HepG2 (cell line): ENCODE data around the gene ACER2. TPM values are rescaled to one million over a fixed set of nuclear protein-coding genes. Genes with fewer than 3 reads are reported as not detected.

Source experiments
- ATAC-seq: fragments of 200-7000 bp; cut with Tn5 transposase; 3 replicates; pipeline ENCODE4 v1.9.1; 2020; ENCODE audit warnings: mild to moderate bottlenecking, moderate library complexity
- BruUV-seq: library from RNA; stranded (reverse); fragments of 400-500 nt; replicated peaks from 2 replicates; lab custom pipeline; 2021; lab: Mats Ljungman, UMichigan
- CTCF ChIA-PET: fragments of 300-600 bp; formaldehyde crosslinking; extraction: SDS; loops from one replicate; lab custom pipeline; 2021; ENCODE audit warnings: low total read pairs, inconsistent platforms, low intra/inter-chr PET ratio; lab: Yijun Ruan, JAX
- POLR2A ChIA-PET: fragments of 350-600 bp; sonication (Branson Sonifier 250); formaldehyde crosslinking; loops from one replicate; lab custom pipeline; 2020; ENCODE audit warnings: antibody characterized with exemption, inconsistent platforms; lab: Yijun Ruan, JAX
- DNase-seq: peaks from one replicate; pipeline ENCODE4 v3.0.0-alpha.2; 2015; ENCODE audit warnings: low spot score
- FAIRE-seq: peaks from 3 replicates; lab custom pipeline; 2011; peaks lifted over from hg19 to GRCh38; lab: Jason Lieb, UNC
- H2AFZ ChIP-seq: one replicate; pipeline ENCODE4 v1.6.1; 2011; ENCODE audit warnings: low read length, inconsistent platforms
- H3K27ac ChIP-seq: fragments of 300-600 bp; 3 replicates; pipeline ENCODE4 v1.8.0; 2011; ENCODE audit warnings: mixed run types, mild to moderate bottlenecking, mixed read lengths, low read length, inconsistent platforms; ENCODE audit not compliant: insufficient read depth; ENCODE audit errors: extremely low read length
- H3K27me3 ChIP-seq, 2 experiments: fragments of 200-600 bp in 1 of 2; 2 replicates in 1 of 2; 3 replicates in 1 of 2; pipeline versions ENCODE4 v1.6.0 to v1.8.0; 2011; ENCODE audit warnings: low read length in 2 of 2, mild to moderate bottlenecking in 2 of 2, moderate library complexity in 2 of 2, inconsistent platforms in 1 of 2; ENCODE audit not compliant: insufficient read depth in 2 of 2, control insufficient read depth in 1 of 2
- H3K36me3 ChIP-seq, 2 experiments: fragments of 200-600 bp in 1 of 2; replicated peaks in 1 of 2; 2 replicates in 1 of 2; 3 replicates in 1 of 2; pipeline versions ENCODE4 v1.5.1 to v1.8.0; 2011; ENCODE audit warnings: low read length in 2 of 2, inconsistent platforms in 1 of 2; ENCODE audit not compliant: insufficient read depth in 2 of 2, control insufficient read depth in 1 of 2
- H3K4me1 ChIP-seq: 2 replicates; pipeline ENCODE4 v1.5.1; 2012; ENCODE audit warnings: low read length, inconsistent platforms; ENCODE audit not compliant: insufficient read depth
- H3K4me2 ChIP-seq: 2 replicates; pipeline ENCODE4 v1.6.0; 2011; ENCODE audit warnings: low read depth, low read length, inconsistent platforms
- H3K4me3 ChIP-seq, 3 experiments: fragments of 200-600 bp in 1 of 3; sonication (generic), shearing (Covaris generic) in 1 of 3; replicated peaks in 1 of 3; 2 replicates each; pipeline ENCODE4 v1.5.1; 2011 to 2016; ENCODE audit warnings: low read length in 3 of 3, inconsistent platforms in 2 of 3, low read depth in 2 of 3, mild to moderate bottlenecking in 2 of 3, control low read depth in 1 of 3, mixed read lengths in 1 of 3; ENCODE audit not compliant: insufficient read depth in 1 of 3
- H3K79me2 ChIP-seq: one replicate; pipeline ENCODE4 v1.6.1; 2011; ENCODE audit warnings: low read length, inconsistent platforms; ENCODE audit not compliant: insufficient read depth
- H3K9ac ChIP-seq: 2 replicates; pipeline ENCODE4 v1.6.0; 2011; ENCODE audit warnings: mild to moderate bottlenecking, low read depth, low read length, inconsistent platforms; ENCODE audit not compliant: insufficient read depth
- H3K9me3 ChIP-seq: 2 replicates; pipeline ENCODE4 v1.5.1; 2012; ENCODE audit warnings: mild to moderate bottlenecking, low read length
- H4K20me1 ChIP-seq: 2 replicates; pipeline ENCODE4 v1.6.0; 2011; ENCODE audit warnings: inconsistent platforms, mild to moderate bottlenecking, low read length, moderate library complexity; ENCODE audit not compliant: insufficient read depth
- CBFB ChIP-seq: sonication (generic); formaldehyde crosslinking; IDR thresholded peaks from 2 replicates; pipeline ENCODE4 v1.4.0; 2020; ENCODE audit warnings: missing genetic modification reagents
- DNMT1 ChIP-seq: sonication (generic); formaldehyde crosslinking; IDR thresholded peaks from 2 replicates; pipeline ENCODE4 v1.5.1; 2020; ENCODE audit warnings: mild to moderate bottlenecking, missing genetic modification reagents
- FOXA1 ChIP-seq, 2 experiments: fragments of 450-650 bp in 1 of 2; sonication (generic) in 1 of 2; formaldehyde crosslinking in 1 of 2; IDR thresholded peaks; 2 replicates each; pipeline versions ENCODE4 v1.4.0 to v1.6.1; 2016 to 2020; ENCODE audit warnings: missing genetic modification reagents in 1 of 2
- GLI4 ChIP-seq: sonication (generic); formaldehyde crosslinking; IDR thresholded peaks from 2 replicates; pipeline ENCODE4 v1.5.1; 2020; ENCODE audit warnings: missing genetic modification reagents, mild to moderate bottlenecking, moderate library complexity, borderline replicate concordance
- HNF4A ChIP-seq: sonication (generic); formaldehyde crosslinking; IDR thresholded peaks from 2 replicates; pipeline ENCODE4 v1.4.0; 2020; ENCODE audit warnings: missing genetic modification reagents
- LCORL ChIP-seq, 2 experiments: fragments of 450-650 bp in 1 of 2; sonication (generic) in 1 of 2; formaldehyde crosslinking in 1 of 2; IDR thresholded peaks; 2 replicates each; pipeline versions ENCODE4 v1.5.0 to v1.6.1; 2017 to 2020; ENCODE audit warnings: antibody characterized with exemption in 1 of 2, missing genetic modification reagents in 1 of 2
- NONO ChIP-seq, 2 experiments: fragments of 450-650 bp in 1 of 2; sonication (generic) in 1 of 2; formaldehyde crosslinking in 1 of 2; IDR thresholded peaks in 1 of 2; conservative IDR thresholded peaks in 1 of 2; 2 replicates each; pipeline versions ENCODE4 v1.6.1 to v1.8.0; 2017 to 2022; ENCODE audit warnings: mild to moderate bottlenecking in 1 of 2, missing genetic modification reagents in 1 of 2, moderate library complexity in 1 of 2
- PITX1 ChIP-seq: sonication (generic); formaldehyde crosslinking; IDR thresholded peaks from 2 replicates; pipeline ENCODE4 v1.5.1; 2020; ENCODE audit warnings: mild to moderate bottlenecking, missing genetic modification reagents
- SAFB2 ChIP-seq: sonication (generic); formaldehyde crosslinking; IDR thresholded peaks from 2 replicates; pipeline ENCODE4 v1.5.1; 2020; ENCODE audit warnings: missing genetic modification reagents, low read depth, mild to moderate bottlenecking, borderline replicate concordance
- SMARCC2 ChIP-seq: fragments of 450-650 bp; IDR thresholded peaks from 2 replicates; pipeline ENCODE4 v1.6.1; 2017; ENCODE audit warnings: antibody characterized with exemption, mild to moderate bottlenecking
- ZNF362 ChIP-seq: sonication (generic); formaldehyde crosslinking; IDR thresholded peaks from 2 replicates; pipeline ENCODE4 v1.4.0; 2020; ENCODE audit warnings: missing genetic modification reagents, mild to moderate bottlenecking, borderline replicate concordance
- ZNF562 ChIP-seq: sonication (generic); formaldehyde crosslinking; IDR thresholded peaks from 2 replicates; pipeline ENCODE4 v1.8.0; 2022; ENCODE audit warnings: missing genetic modification reagents, borderline replicate concordance
- WGBS: methylation state at CpG from one replicate; pipeline ENCODE4 v1.1.6; 2017; ENCODE audit warnings: low lambda C conversion rate; 5-methylcytosine and 5-hydroxymethylcytosine counted together
- in situ Hi-C: cut with HindIII; loops from 2 replicates; pipeline ENCODE4 v1.10.0; 2017; ENCODE audit warnings: low pct_unique_long_range_greater_than_20kb; ENCODE audit not compliant: extremely low pct_ligation_motif_present
- intact Hi-C: fragments of 100-400 bp; cut with micrococcal nuclease; formaldehyde crosslinking; loops from one replicate; pipeline ENCODE4 v1.10.0; 2022; ENCODE audit not compliant: unreplicated experiment
- polyA plus RNA-seq, 8 experiments: library from polyadenylated mRNA; depleted of rRNA in 3 of 8; stranded (reverse) in 7 of 8; unstranded in 1 of 8; fragments of >200 nt; fragmentation: Illumina TruSeq in 4 of 8; extraction: Trizol in 4 of 8; gene quantifications; 2 replicates each; pipeline versions ENCODE4 v1.2.1 to v1.2.3, GENCODE V29; 2011 to 2016; ENCODE audit warnings: low read depth in 4 of 8, missing spikeins in 1 of 8, mixed read lengths in 1 of 8; ENCODE audit not compliant: insufficient read depth in 1 of 8
- total RNA-seq, 5 experiments: library from RNA; depleted of rRNA; stranded (reverse); fragments of >200 nt; fragmentation: Illumina TruSeq; extraction: Trizol; gene quantifications; 2 replicates each; pipeline ENCODE4 v1.2.3, GENCODE V29; 2016; ENCODE audit warnings: low read depth in 1 of 5
- TF ChIP-seq, protein P1 (sequence below): sonication (generic); formaldehyde crosslinking; IDR thresholded peaks from 2 replicates; pipeline ENCODE4 v1.5.0; 2020; ENCODE audit warnings: mild to moderate bottlenecking, missing genetic modification reagents, moderate library complexity

Gene ACER2
- total and polyA plus RNA-seq, 2 of the 13 experiments (the other 11 are each of a cell fraction or from before 2014, with no cell fraction given) = 1.9 to 3.4 TPM

GRCh38 chr9:19441730-19442129, 32.9 kb downstream of the ACER2 start:
- intact Hi-C loops (loop anchor here (10.0 kb wide), 1 partner anchor 597 kb away; no protein-coding TSS in a partner anchor), in situ Hi-C loops (no loop called here)
- no peak overlapping the region for H3K4me2 ChIP-seq
- TF ChIP-seq FOXA1 (IDR thresholded peaks at IDR 0.05) (no peak), FOXA1 (CRISPR knock-in tag; IDR thresholded peaks at IDR 0.05) (no peak), SAFB2 (CRISPR knock-in tag) (no peak), CBFB (no peak), HNF4A (no peak), SMARCC2 (no peak), GLI4 (no peak), ZNF362 (CRISPR knock-in tag) (no peak), PITX1 (no peak)
- H3K4me3 ChIP-seq = no peak overlapping the region
- H3K4me1 ChIP-seq = no peaks in the 10 kb centered on the region
- POLR2A ChIA-PET = no interaction called here
- no peak for ATAC-seq
- BruUV-seq = no TSS peak
- no peaks in the 10 kb centered on the region for H3K79me2 ChIP-seq
- DNase-seq = no peak
- no peak overlapping the region for H2AFZ ChIP-seq
- no peaks in the 10 kb centered on the region for H4K20me1 ChIP-seq
- no peak overlapping the region for H3K27ac ChIP-seq
- no peak for FAIRE-seq
- CTCF ChIA-PET = no interaction called here
- no peaks in the 10 kb centered on the region for H3K27me3 ChIP-seq
- no peaks in the 10 kb centered on the region for H3K36me3 ChIP-seq
- 81% methylated on average over 4 of the region's 4 CpGs for WGBS
- H3K9me3 ChIP-seq = no peaks in the 10 kb centered on the region
- no peak overlapping the region for H3K9ac ChIP-seq

DNA sequence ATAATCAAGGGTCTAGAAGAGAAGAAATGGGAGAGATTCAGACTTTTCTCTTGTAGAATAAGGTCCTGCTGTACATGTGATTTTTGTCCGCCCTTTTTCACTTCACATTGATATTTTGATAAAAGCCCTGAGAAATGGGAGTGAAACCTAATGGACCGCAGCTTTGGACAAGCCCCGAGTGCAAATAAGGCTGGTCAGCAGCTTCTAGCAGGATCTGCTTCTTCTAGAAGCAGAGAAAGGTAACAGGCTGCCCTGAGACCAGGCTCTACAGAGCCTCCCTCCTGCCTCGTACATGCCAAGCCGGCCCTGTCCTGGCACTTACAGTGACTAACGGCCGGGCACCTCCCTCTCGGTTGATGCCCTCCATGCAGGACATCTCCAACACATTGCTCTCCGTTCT, 33.4 kb downstream of the ACER2 start:
- Histone ChIP-seq H3K4me1 (no peaks in the 10 kb centered on the region), H3K27ac (no peak overlapping the region), H3K4me2 (no peak overlapping the region), H3K79me2 (no peaks in the 10 kb centered on the region), H3K4me3 (no peak overlapping the region), H4K20me1 (no peaks in the 10 kb centered on the region), H3K36me3 (no peaks in the 10 kb centered on the region), H3K27me3 (no peaks in the 10 kb centered on the region), H3K9ac (no peak overlapping the region)
- FAIRE-seq (no peak), ATAC-seq (no peak), DNase-seq (no peak)
- POLR2A ChIA-PET = no interaction called here
- in situ Hi-C loops = no loop called here
- BruUV-seq = no TSS peak
- TF ChIP-seq, protein P1, sequence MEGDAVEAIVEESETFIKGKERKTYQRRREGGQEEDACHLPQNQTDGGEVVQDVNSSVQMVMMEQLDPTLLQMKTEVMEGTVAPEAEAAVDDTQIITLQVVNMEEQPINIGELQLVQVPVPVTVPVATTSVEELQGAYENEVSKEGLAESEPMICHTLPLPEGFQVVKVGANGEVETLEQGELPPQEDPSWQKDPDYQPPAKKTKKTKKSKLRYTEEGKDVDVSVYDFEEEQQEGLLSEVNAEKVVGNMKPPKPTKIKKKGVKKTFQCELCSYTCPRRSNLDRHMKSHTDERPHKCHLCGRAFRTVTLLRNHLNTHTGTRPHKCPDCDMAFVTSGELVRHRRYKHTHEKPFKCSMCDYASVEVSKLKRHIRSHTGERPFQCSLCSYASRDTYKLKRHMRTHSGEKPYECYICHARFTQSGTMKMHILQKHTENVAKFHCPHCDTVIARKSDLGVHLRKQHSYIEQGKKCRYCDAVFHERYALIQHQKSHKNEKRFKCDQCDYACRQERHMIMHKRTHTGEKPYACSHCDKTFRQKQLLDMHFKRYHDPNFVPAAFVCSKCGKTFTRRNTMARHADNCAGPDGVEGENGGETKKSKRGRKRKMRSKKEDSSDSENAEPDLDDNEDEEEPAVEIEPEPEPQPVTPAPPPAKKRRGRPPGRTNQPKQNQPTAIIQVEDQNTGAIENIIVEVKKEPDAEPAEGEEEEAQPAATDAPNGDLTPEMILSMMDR (CRISPR knock-in tag) = no peak
- no peak for TF ChIP-seq NONO (IDR thresholded peaks at IDR 0.05)
- no peak for TF ChIP-seq NONO (CRISPR knock-in tag; conservative IDR thresholded peaks at IDR 0.05)
- no peak for TF ChIP-seq LCORL (IDR thresholded peaks at IDR 0.05)
- TF ChIP-seq LCORL (CRISPR knock-in tag; IDR thresholded peaks at IDR 0.05) = no peak
- TF ChIP-seq DNMT1 (CRISPR knock-in tag) = no peak
- TF ChIP-seq ZNF562 = no peak
- TF ChIP-seq, all 625 proteins: peak for 0
- intact Hi-C loops = loop anchor here (10.0 kb wide), 1 partner anchor 597 kb away; no protein-coding TSS in a partner anchor
- no peaks in the 10 kb centered on the region for H3K9me3 ChIP-seq
- H2AFZ ChIP-seq = no peak overlapping the region
- WGBS = 97% methylated on average over 7 of the region's 9 CpGs
- CTCF ChIA-PET = no interaction called here
